Right lobe of liver (tissue), 6 donors: Measurements from ENCODE around the gene GKN2. TPM values are rescaled to one million over a fixed set of nuclear protein-coding genes. Genes with fewer than 3 reads are reported as not detected.

Experiments used
- ATAC-seq, 4 donors: fragments of 200-7000 bp; cut with Tn5 transposase; one replicate each; pipeline ENCODE4 v1.9.1; 2020; ENCODE audit warnings: mild to moderate bottlenecking in 4 of 4, moderate library complexity in 4 of 4
- DNase-seq, 3 donors: peaks; one replicate each; pipeline ENCODE4 v3.0.0-alpha.2; 2020
- H3K27ac ChIP-seq, 3 donors: fragments of 200-600 bp; one replicate each; pipeline ENCODE4 v1.8.0; 2022
- H3K27me3 ChIP-seq, 2 donors: fragments of 200-600 bp; one replicate each; pipeline ENCODE4 v1.8.0; 2022
- H3K36me3 ChIP-seq, 4 donors: fragments of 200-600 bp; sonication (generic) in 1 of 4; one replicate each; pipeline versions ENCODE4 v1.5.1 to v1.8.0; 2017 to 2022; ENCODE audit warnings: control low read depth in 1 of 4
- H3K4me1 ChIP-seq, 4 donors: fragments of 200-600 bp; sonication (generic) in 1 of 4; one replicate each; pipeline versions ENCODE4 v1.5.1 to v1.8.0; 2017 to 2022; ENCODE audit warnings: control low read depth in 1 of 4
- H3K4me3 ChIP-seq, 3 donors: fragments of 200-600 bp; one replicate each; pipeline ENCODE4 v1.8.0; 2022
- H3K9me3 ChIP-seq, 4 donors: fragments of 200-600 bp; sonication (generic) in 1 of 4; one replicate each; pipeline versions ENCODE4 v1.5.1 to v1.8.0; 2017 to 2022; ENCODE audit warnings: control low read depth in 1 of 4
- CTCF ChIP-seq, 4 donors: fragments of 200-600 bp in 3 of 4; fragments of 450-650 bp in 1 of 4; IDR thresholded peaks; one replicate each; pipeline versions ENCODE4 v1.5.1 to v1.8.0; 2016 to 2022; ENCODE audit warnings: antibody characterized with exemption in 4 of 4, mild to moderate bottlenecking in 2 of 4
- POLR2A ChIP-seq: fragments of 450-650 bp; IDR thresholded peaks from one replicate; pipeline ENCODE4 v1.6.1; 2017; ENCODE audit warnings: antibody characterized with exemption, mild to moderate bottlenecking
- WGBS: methylation state at CpG from one replicate; pipeline ENCODE4 v1.1.6; 2018; ENCODE audit warnings: low coverage, low lambda C conversion rate; ENCODE audit not compliant: insufficient coverage; ENCODE audit errors: missing lambda C conversion rate; 5-methylcytosine and 5-hydroxymethylcytosine counted together
- intact Hi-C, 2 donors: fragments of 100-400 bp; cut with DNase I; formaldehyde crosslinking; loops; one replicate each; pipeline versions ENCODE4 v1.11.2 to v1.14.1; 2022
- long read RNA-seq: library from polyadenylated mRNA; unstranded; transcript quantifications from one replicate; pipeline ENCODE4 v2.0.0, GENCODE V29; 2019
- total RNA-seq, 6 experiments: library from RNA; depleted of rRNA in 2 of 6; stranded (reverse); fragments of >200 nt in 2 of 6; fragmentation: NEBNext Ultra II Directional in 3 of 6; extraction: Animal tissue kit (Norgen Biotek cat#: 25700) in 3 of 6; gene quantifications; one replicate each; pipeline versions ENCODE4 v1.1.0 to v1.2.4, GENCODE V29; 2016 to 2023
- donor health status: DM: no; HTN: yes; CAD: no.
- donor health status: DM: no; HTN: no; CAD: no.
- donor health status: DM: no; HTN: no; CAD: no.
- donor health status: DM: no; HTN: yes; CAD: no.
- donor health status: DM: no; HTN: yes; CAD: no.

The GKN2 gene
- not detected for total RNA-seq
- long read RNA-seq = 0 reads

- Histone ChIP-seq H3K27ac (no peak within 1 kb of the TSS), H3K4me1 (no peaks in the 10 kb centered on the region), H3K27me3 (no peaks in the 10 kb centered on the region), H3K4me3 (no peak within 1 kb of the TSS), H3K36me3 (no peaks in the 10 kb centered on the region), H3K9me3 (no peaks in the 10 kb centered on the region)
- DNase-seq = no peak
- WGBS = 88% methylated on average over 4 of the region's 4 CpGs
- no peak for TF ChIP-seq CTCF (IDR thresholded peaks at IDR 0.05)
- TF ChIP-seq POLR2A = no peak
- intact Hi-C loops = no loop called here
- ATAC-seq = no peak
Observed at GRCh38 chr2:68952887-68953521, at the start of gene GKN2. Gene GKN2, minus strand, starts transcription at chr2:68952893. Its CDS starts 32 bp downstream, at chr2:68952861.

- H3K4me1 ChIP-seq = no peaks in the 10 kb centered on the region
- TF ChIP-seq CTCF (IDR thresholded peaks at IDR 0.05) (no peak), POLR2A (no peak)
- intact Hi-C loops = no loop called here
Observed at GRCh38 chr2:69001879-69002278, 49.2 kb upstream of the GKN2 start.

GRCh38 chr2:68997401-68997800, 44.7 kb upstream of the GKN2 start:
- no peak for TF ChIP-seq CTCF (IDR thresholded peaks at IDR 0.05)
- no peak for TF ChIP-seq POLR2A
- H3K4me3 ChIP-seq = no peak overlapping the region
- H3K27ac ChIP-seq = no peak overlapping the region
- H3K4me1 ChIP-seq = no peaks in the 10 kb centered on the region
- no peaks in the 10 kb centered on the region for H3K9me3 ChIP-seq
- H3K27me3 ChIP-seq = no peaks in the 10 kb centered on the region
- DNase-seq = no peak
- intact Hi-C loops = no loop called here
- ATAC-seq = no peak
- H3K36me3 ChIP-seq = no peaks in the 10 kb centered on the region

More at GRCh38 chr2:69001879-69002278, 49.2 kb upstream of the GKN2 start:
- H3K36me3 ChIP-seq = no peaks in the 10 kb centered on the region
- DNase-seq (no peak), ATAC-seq (no peak)
- no peaks in the 10 kb centered on the region for H3K9me3 ChIP-seq
- H3K27me3 ChIP-seq = no peaks in the 10 kb centered on the region
- H3K4me3 ChIP-seq = no peak overlapping the region
- no peak overlapping the region for H3K27ac ChIP-seq

- 46% methylated on average over 3 of the region's 3 CpGs for WGBS
- no peak overlapping the region for H3K4me3 ChIP-seq
- H3K4me1 ChIP-seq = no peaks in the 10 kb centered on the region
- H3K36me3 ChIP-seq = no peaks in the 10 kb centered on the region
- DNase-seq (no peak), ATAC-seq (no peak)
- no peaks in the 10 kb centered on the region for H3K9me3 ChIP-seq
- H3K27me3 ChIP-seq = no peaks in the 10 kb centered on the region
- intact Hi-C loops = no loop called here
- no peak for TF ChIP-seq CTCF (IDR thresholded peaks at IDR 0.05)
- no peak for TF ChIP-seq POLR2A
- no peak overlapping the region for H3K27ac ChIP-seq
Observed at GRCh38 chr2:68995916-68996315, 43.2 kb upstream of the GKN2 start.

GRCh38 chr2:68994864-68995263, 42.2 kb upstream of the GKN2 start:
- 39% methylated on average over 2 of the region's 4 CpGs for whole genome bisulfite sequencing
- intact Hi-C loops = no loop called here
- Histone ChIP-seq H3K36me3 (no peaks in the 10 kb centered on the region), H3K27ac (no peak overlapping the region), H3K4me1 (peaks cover 0 to 3% (median 0%) of the 10 kb centered on the region in 4 donors), H3K27me3 (no peaks in the 10 kb centered on the region), H3K4me3 (no peak overlapping the region), H3K9me3 (no peaks in the 10 kb centered on the region)
- TF ChIP-seq CTCF (IDR thresholded peaks at IDR 0.05) = no peak
- no peak for TF ChIP-seq POLR2A
- DNase-seq = no peak
- ATAC-seq = no peak
